KMS-11 (cell line): ENCODE measurements around the gene CHAF1A.

Experiments used
- H2AFZ ChIP-seq: fragments of 200-600 bp; sonication (generic); 2 replicates; pipeline ENCODE4 v1.6.1; 2016; ENCODE audit warnings: antibody characterized with exemption, mixed run types, low read depth
- H3K27ac ChIP-seq: fragments of 200-600 bp; sonication (generic); 2 replicates; pipeline ENCODE4 v1.6.1; 2016; ENCODE audit warnings: mild to moderate bottlenecking, mixed run types
- H3K27me3 ChIP-seq: fragments of 200-600 bp; sonication (generic); 2 replicates; pipeline ENCODE4 v1.6.1; 2017; ENCODE audit warnings: mild to moderate bottlenecking, low read depth, mixed run types, moderate library complexity; ENCODE audit not compliant: insufficient read depth
- H3K36me3 ChIP-seq: fragments of 200-600 bp; sonication (generic); 2 replicates; pipeline ENCODE4 v1.6.1; 2017; ENCODE audit warnings: mild to moderate bottlenecking, mixed run types; ENCODE audit not compliant: insufficient read depth
- H3K4me1 ChIP-seq: fragments of 200-600 bp; sonication (generic); 2 replicates; pipeline ENCODE4 v1.6.1; 2016; ENCODE audit warnings: mild to moderate bottlenecking, low read depth, mixed run types; ENCODE audit not compliant: poor library complexity, severe bottlenecking
- H3K4me2 ChIP-seq: fragments of 200-600 bp; sonication (generic); 2 replicates; pipeline ENCODE4 v1.7.0; 2016; ENCODE audit warnings: mild to moderate bottlenecking, mixed run types
- H3K4me3 ChIP-seq: fragments of 200-600 bp; sonication (generic); IDR thresholded peaks from 2 replicates; pipeline ENCODE4 v1.6.1; 2017; ENCODE audit warnings: low read depth, low read length, mixed read lengths; ENCODE audit not compliant: insufficient read depth
- H3K79me2 ChIP-seq: fragments of 200-600 bp; sonication (generic); 2 replicates; pipeline ENCODE4 v1.6.1; 2016; ENCODE audit warnings: low read depth, mixed run types; ENCODE audit not compliant: insufficient read depth
- H3K9ac ChIP-seq: fragments of 200-600 bp; sonication (generic); 2 replicates; pipeline ENCODE4 v1.6.1; 2016; ENCODE audit warnings: mild to moderate bottlenecking, mixed run types
- H4K20me1 ChIP-seq: fragments of 200-600 bp; sonication (generic); 2 replicates; pipeline ENCODE4 v1.6.1; 2016; ENCODE audit warnings: mild to moderate bottlenecking, mixed run types; ENCODE audit not compliant: insufficient read depth
- TF ChIP-seq, protein P1 (sequence below): fragments of 200-600 bp; sonication (generic); conservative IDR thresholded peaks from 2 replicates; pipeline ENCODE4 v1.6.1; 2017; ENCODE audit warnings: low read depth, mild to moderate bottlenecking, antibody characterized with exemption, low read length, moderate library complexity, mixed read lengths

The CHAF1A gene

DNA sequence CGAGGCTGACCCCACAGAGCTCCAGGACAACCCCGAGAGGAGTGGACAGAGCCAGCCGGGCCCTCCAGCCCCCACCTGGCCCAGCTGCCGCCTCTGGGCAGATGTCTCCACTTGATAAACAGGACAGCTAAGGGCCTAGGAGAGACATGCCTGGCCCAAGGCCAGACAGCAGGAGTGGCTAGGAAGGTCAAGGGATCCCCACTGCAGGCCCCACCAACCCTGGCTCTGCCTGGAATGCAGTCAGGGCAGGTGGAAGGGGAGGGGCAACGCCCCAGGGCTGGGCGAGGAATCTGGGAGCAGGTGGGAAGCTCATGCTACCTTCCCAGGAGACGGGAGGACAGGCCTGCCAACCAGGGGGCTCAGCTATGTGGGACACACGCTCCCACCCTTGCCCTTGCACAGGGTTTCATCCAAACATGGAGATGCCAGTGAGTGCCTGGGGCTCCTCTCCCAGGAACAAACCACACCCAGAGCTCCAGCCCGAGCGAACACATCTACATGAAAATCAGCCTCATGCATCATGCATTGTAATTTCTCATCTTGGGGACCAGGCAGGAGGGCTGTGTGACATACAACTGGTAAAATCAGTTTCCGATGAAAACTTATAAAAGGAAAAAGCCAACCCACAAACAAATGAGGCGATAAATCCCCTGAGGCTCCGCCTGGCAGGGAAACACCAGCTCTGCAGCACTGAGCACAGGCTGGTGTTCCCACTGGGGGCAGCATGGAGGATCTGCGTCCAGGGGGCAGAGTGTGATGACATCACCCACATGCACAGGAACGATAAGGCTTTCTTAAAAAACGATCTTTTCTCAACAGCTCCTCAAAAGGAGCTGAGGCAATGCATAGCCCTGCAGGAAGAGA, 27.0 kb upstream of the CHAF1A start:
- Histone ChIP-seq H3K27ac (no peak overlapping the region), H3K4me1 (peaks cover 19% of the 10 kb centered on the region), H3K9ac (no peak overlapping the region), H3K79me2 (peaks cover 5% of the 10 kb centered on the region; the same call in 1 of the 2 replicates), H3K4me3 (no peak overlapping the region), H2AFZ (no peak overlapping the region), H3K4me2 (no peak overlapping the region), H4K20me1 (no peaks in the 10 kb centered on the region), H3K36me3 (no peaks in the 10 kb centered on the region), H3K27me3 (no peaks in the 10 kb centered on the region)
- TF ChIP-seq, protein P1, sequence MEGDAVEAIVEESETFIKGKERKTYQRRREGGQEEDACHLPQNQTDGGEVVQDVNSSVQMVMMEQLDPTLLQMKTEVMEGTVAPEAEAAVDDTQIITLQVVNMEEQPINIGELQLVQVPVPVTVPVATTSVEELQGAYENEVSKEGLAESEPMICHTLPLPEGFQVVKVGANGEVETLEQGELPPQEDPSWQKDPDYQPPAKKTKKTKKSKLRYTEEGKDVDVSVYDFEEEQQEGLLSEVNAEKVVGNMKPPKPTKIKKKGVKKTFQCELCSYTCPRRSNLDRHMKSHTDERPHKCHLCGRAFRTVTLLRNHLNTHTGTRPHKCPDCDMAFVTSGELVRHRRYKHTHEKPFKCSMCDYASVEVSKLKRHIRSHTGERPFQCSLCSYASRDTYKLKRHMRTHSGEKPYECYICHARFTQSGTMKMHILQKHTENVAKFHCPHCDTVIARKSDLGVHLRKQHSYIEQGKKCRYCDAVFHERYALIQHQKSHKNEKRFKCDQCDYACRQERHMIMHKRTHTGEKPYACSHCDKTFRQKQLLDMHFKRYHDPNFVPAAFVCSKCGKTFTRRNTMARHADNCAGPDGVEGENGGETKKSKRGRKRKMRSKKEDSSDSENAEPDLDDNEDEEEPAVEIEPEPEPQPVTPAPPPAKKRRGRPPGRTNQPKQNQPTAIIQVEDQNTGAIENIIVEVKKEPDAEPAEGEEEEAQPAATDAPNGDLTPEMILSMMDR, result no peak

- Histone ChIP-seq H3K9ac (no peak overlapping the region), H3K4me1 (peaks cover 12% of the 10 kb centered on the region), H2AFZ (no peak overlapping the region), H3K27ac (no peak overlapping the region), H3K36me3 (no peaks in the 10 kb centered on the region), H3K27me3 (no peaks in the 10 kb centered on the region), H3K4me2 (no peak overlapping the region), H4K20me1 (no peaks in the 10 kb centered on the region), H3K4me3 (no peak overlapping the region), H3K79me2 (no peaks in the 10 kb centered on the region; the same call in 1 of the 2 replicates)
- TF ChIP-seq, protein P1, result no peak
These were observed 26.3 kb upstream of the CHAF1A start for GRCh38 chr19:4376028-4376670.

DNA sequence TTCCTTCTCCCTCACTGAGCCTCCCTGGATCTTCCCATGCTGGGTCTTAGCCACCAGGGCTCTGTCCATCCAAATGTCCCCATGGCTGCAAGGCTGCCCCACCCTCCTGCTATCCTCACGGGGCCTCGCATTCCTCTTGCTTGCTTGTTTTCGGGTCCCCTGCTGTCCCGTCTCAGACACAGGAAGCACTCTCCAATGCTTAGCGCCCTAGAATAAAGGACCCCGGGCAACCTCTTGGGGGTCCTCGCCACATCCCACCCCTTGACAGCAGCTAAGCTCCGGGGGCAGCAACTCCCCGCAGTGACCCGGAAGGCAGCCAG, 25.8 kb upstream of the CHAF1A start:
- no peaks in the 10 kb centered on the region for H3K36me3 ChIP-seq
- H3K27ac ChIP-seq, result no peak overlapping the region
- H3K4me1 ChIP-seq, result peaks cover 7% of the 10 kb centered on the region
- H3K9ac ChIP-seq, result no peak overlapping the region
- no peaks in the 10 kb centered on the region for H3K27me3 ChIP-seq
- H3K4me2 ChIP-seq, result no peak overlapping the region
- H3K4me3 ChIP-seq, result no peak overlapping the region
- H2AFZ ChIP-seq, result no peak overlapping the region
- H3K79me2 ChIP-seq, result no peaks in the 10 kb centered on the region; the same call in 1 of the 2 replicates
- TF ChIP-seq, protein P1, result no peak
- no peaks in the 10 kb centered on the region for H4K20me1 ChIP-seq

DNA sequence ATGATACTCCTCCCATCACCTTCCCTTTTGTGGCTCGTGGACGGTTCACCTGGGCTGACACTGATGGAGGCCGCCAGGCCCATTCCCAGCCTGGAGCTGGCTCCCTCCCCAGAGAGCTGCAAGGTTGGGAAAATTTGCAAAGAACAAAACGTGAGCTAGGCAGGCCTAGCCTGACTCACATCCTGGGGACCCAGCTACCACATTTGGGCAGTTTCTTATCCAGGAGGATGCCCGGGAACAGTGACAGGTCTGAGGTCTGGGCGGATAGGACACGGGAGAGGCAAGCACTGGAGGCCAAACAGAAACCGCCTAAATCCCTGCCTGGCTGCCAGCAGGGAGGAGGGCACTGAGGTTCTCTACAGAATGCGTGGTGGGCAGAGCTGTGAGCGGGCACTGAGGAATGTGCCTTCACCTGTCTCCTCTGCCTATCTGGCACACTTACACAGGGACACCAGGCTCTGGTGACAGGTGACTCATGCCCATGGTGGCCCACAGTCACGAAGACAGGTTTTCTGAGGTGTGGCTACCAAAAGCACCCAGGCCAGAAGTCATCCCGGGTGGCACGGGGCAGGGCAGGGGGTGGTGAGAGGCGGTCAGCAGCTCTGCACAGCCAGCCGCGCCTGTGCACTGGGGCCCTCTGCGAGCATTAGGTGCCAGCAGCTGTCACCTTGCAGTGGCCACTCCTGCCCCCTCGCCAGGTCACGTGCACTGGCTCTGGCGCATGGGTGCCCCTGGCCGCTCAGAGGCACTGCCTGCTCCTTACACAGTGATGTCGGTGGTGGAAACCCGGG, 25.3 kb upstream of the CHAF1A start:
- Histone ChIP-seq H3K27me3 (no peaks in the 10 kb centered on the region), H3K4me1 (peaks cover 2% of the 10 kb centered on the region), H3K9ac (no peak overlapping the region), H3K36me3 (no peaks in the 10 kb centered on the region), H2AFZ (no peak overlapping the region), H3K4me2 (no peak overlapping the region), H3K79me2 (no peaks in the 10 kb centered on the region; the same call in 1 of the 2 replicates), H3K27ac (no peak overlapping the region), H4K20me1 (no peaks in the 10 kb centered on the region), H3K4me3 (no peak overlapping the region)
- TF ChIP-seq, protein P1, result no peak
